ENCODE measurements around the gene FBXO44.

Gene FBXO44

GRCh38 chr1:11700601-11701467 lies 46.2 kb downstream of the FBXO44 start:
- no peak for TF ChIP-seq EZH2 (IDR thresholded peaks at IDR 0.05; ENCODE audit: borderline replicate concordance, low read length)
- no peak for TF ChIP-seq CTCF (IDR thresholded peaks at IDR 0.05; ENCODE audit: low read length)
- Histone ChIP-seq H3K4me3 (ENCODE audit: low read depth, low read length, poor library complexity, severe bottlenecking) (no peak overlapping the region), H4K20me1 (ENCODE audit: insufficient read depth, low read length) (no peaks in the 10 kb centered on the region), H3K27me3 (ENCODE audit: insufficient read depth, low read length) (peaks cover 3% of the 10 kb centered on the region; the same call in 1 of the 2 replicates), H3K36me3 (ENCODE audit: insufficient read depth, low read length) (no peaks in the 10 kb centered on the region), H3K9me2 (ENCODE audit: low read depth, low read length) (no peaks in the 10 kb centered on the region), H2AFZ (ENCODE audit: low read length) (no peak overlapping the region), H3K4me1 (ENCODE audit: insufficient read depth, low read length, severe bottlenecking) (no peaks in the 10 kb centered on the region), H3F3A (ENCODE audit: insufficient read depth, low read length) (no peaks in the 10 kb centered on the region), H3K27ac (ENCODE audit: low read depth, low read length, poor library complexity, severe bottlenecking) (no peak overlapping the region), H3K9ac (ENCODE audit: low read length) (no peak overlapping the region), H3K79me2 (ENCODE audit: insufficient read depth, low read length) (no peaks in the 10 kb centered on the region), H3K9me3 (ENCODE audit: low read length) (no peaks in the 10 kb centered on the region), H3K4me2 (ENCODE audit: low read length) (no peak overlapping the region)

- no peaks in the 10 kb centered on the region for H3K9me3 ChIP-seq (ENCODE audit: low read length)
- no peaks in the 10 kb centered on the region for H3K79me2 ChIP-seq (ENCODE audit: insufficient read depth, low read length)
- no peak overlapping the region for H3K4me2 ChIP-seq (ENCODE audit: low read length)
- no peaks in the 10 kb centered on the region for H4K20me1 ChIP-seq (ENCODE audit: insufficient read depth, low read length)
- no peak overlapping the region for H3K4me3 ChIP-seq (ENCODE audit: low read depth, low read length, poor library complexity, severe bottlenecking)
- no peaks in the 10 kb centered on the region; the same call in 1 of the 2 replicates for H3K27me3 ChIP-seq (ENCODE audit: insufficient read depth, low read length)
- no peaks in the 10 kb centered on the region for H3F3A ChIP-seq (ENCODE audit: insufficient read depth, low read length)
- H3K9me2 ChIP-seq (ENCODE audit: low read depth, low read length), result no peaks in the 10 kb centered on the region
- H3K27ac ChIP-seq (ENCODE audit: low read depth, low read length, poor library complexity, severe bottlenecking), result no peak overlapping the region
- H2AFZ ChIP-seq (ENCODE audit: low read length), result no peak overlapping the region
- no peaks in the 10 kb centered on the region for H3K4me1 ChIP-seq (ENCODE audit: insufficient read depth, low read length, severe bottlenecking)
- TF ChIP-seq CTCF (IDR thresholded peaks at IDR 0.05; ENCODE audit: low read length) (no peak), EZH2 (IDR thresholded peaks at IDR 0.05; ENCODE audit: borderline replicate concordance, low read length) (no peak)
- no peaks in the 10 kb centered on the region for H3K36me3 ChIP-seq (ENCODE audit: insufficient read depth, low read length)
- no peak overlapping the region for H3K9ac ChIP-seq (ENCODE audit: low read length)
These were observed 46.9 kb downstream of the FBXO44 start for GRCh38 chr1:11701551-11701961.

GRCh38 chr1:11701981-11702803 lies 47.5 kb downstream of the FBXO44 start:
- H4K20me1 ChIP-seq (ENCODE audit: insufficient read depth, low read length), result no peaks in the 10 kb centered on the region
- no peaks in the 10 kb centered on the region for H3K9me2 ChIP-seq (ENCODE audit: low read depth, low read length)
- no peak overlapping the region for H3K4me3 ChIP-seq (ENCODE audit: low read depth, low read length, poor library complexity, severe bottlenecking)
- TF ChIP-seq CTCF (IDR thresholded peaks at IDR 0.05; ENCODE audit: low read length), result no peak
- no peak for TF ChIP-seq EZH2 (IDR thresholded peaks at IDR 0.05; ENCODE audit: borderline replicate concordance, low read length)
- H3K27ac ChIP-seq (ENCODE audit: low read depth, low read length, poor library complexity, severe bottlenecking), result no peak overlapping the region
- H2AFZ ChIP-seq (ENCODE audit: low read length), result no peak overlapping the region
- H3K4me2 ChIP-seq (ENCODE audit: low read length), result no peak overlapping the region
- no peaks in the 10 kb centered on the region for H3K4me1 ChIP-seq (ENCODE audit: insufficient read depth, low read length, severe bottlenecking)
- no peaks in the 10 kb centered on the region for H3K36me3 ChIP-seq (ENCODE audit: insufficient read depth, low read length)
- no peak overlapping the region for H3K9ac ChIP-seq (ENCODE audit: low read length)
- H3K27me3 ChIP-seq (ENCODE audit: insufficient read depth, low read length), result no peaks in the 10 kb centered on the region; the same call in 1 of the 2 replicates
- H3K9me3 ChIP-seq (ENCODE audit: low read length), result no peaks in the 10 kb centered on the region
- no peaks in the 10 kb centered on the region for H3K79me2 ChIP-seq (ENCODE audit: insufficient read depth, low read length)
- H3F3A ChIP-seq (ENCODE audit: insufficient read depth, low read length), result no peaks in the 10 kb centered on the region
